ENCODE data around the gene ERP27. TPM values are rescaled to one million over a fixed set of nuclear protein-coding genes. Genes with fewer than 3 reads are reported as not detected.

The ERP27 gene
- total RNA-seq, 4 donors from 2014 or later: 0.57 to 5.5 (median 1.9) TPM; not detected in 1

GRCh38 chr12:14904854-14905253 is 33.5 kb downstream of the ERP27 start:
- no peak for DNase-seq
- Histone ChIP-seq H3K27me3 (no peaks in the 10 kb centered on the region), H3K36me3 (no peaks in the 10 kb centered on the region), H3K4me1 (peaks cover 4 to 35% (median 10%) of the 10 kb centered on the region in 3 donors), H3K27ac (peak overlapping the region; percentile 23 to 70 (median 59)), H3K9me3 (no peaks in the 10 kb centered on the region), H3K4me3 (peak overlapping the region in 1 of 4 donors; percentile 23)
- intact Hi-C loops (cut with DNase I): no loop called here
- WGBS, 2 donors: 44 to 60% methylated on average over 5 to 8 of the region's 8 CpGs
- TF ChIP-seq CTCF (IDR thresholded peaks at IDR 0.05) (no peak), POLR2A (IDR thresholded peaks at IDR 0.05) (no peak)

- Histone ChIP-seq H3K27ac (no peak overlapping the region), H3K9me3 (no peaks in the 10 kb centered on the region), H3K4me3 (no peak overlapping the region), H3K36me3 (no peaks in the 10 kb centered on the region), H3K27me3 (no peaks in the 10 kb centered on the region), H3K4me1 (peaks cover 4 to 31% (median 10%) of the 10 kb centered on the region in 3 donors)
- intact Hi-C loops (cut with DNase I): no loop called here
- TF ChIP-seq POLR2A (IDR thresholded peaks at IDR 0.05): no peak
- no peak for TF ChIP-seq CTCF (IDR thresholded peaks at IDR 0.05)
- WGBS, 2 donors: 82 to 92% methylated on average over 5 of the region's 5 CpGs
- no peak for DNase-seq
These were observed 34.8 kb downstream of the ERP27 start for GRCh38 chr12:14903386-14904098.

- Histone ChIP-seq H3K27ac (peak overlapping the region in 2 of 4 donors; percentile 3 to 22), H3K4me3 (no peak overlapping the region), H3K4me1 (peaks cover 4 to 34% (median 10%) of the 10 kb centered on the region in 3 donors), H3K9me3 (no peaks in the 10 kb centered on the region), H3K36me3 (no peaks in the 10 kb centered on the region), H3K27me3 (no peaks in the 10 kb centered on the region)
- TF ChIP-seq CTCF (IDR thresholded peaks at IDR 0.05) (no peak), POLR2A (IDR thresholded peaks at IDR 0.05) (no peak)
- WGBS, 2 donors: 51 to 71% methylated on average over 2 of the region's 2 CpGs
- no peak for DNase-seq
- intact Hi-C loops (cut with DNase I): no loop called here
These were observed 35.9 kb downstream of the ERP27 start for GRCh38 chr12:14902465-14902864.

- no peaks in the 10 kb centered on the region for H3K9me3 ChIP-seq
- no peaks in the 10 kb centered on the region for H3K36me3 ChIP-seq
- intact Hi-C loops (cut with DNase I): no loop called here
- H3K27me3 ChIP-seq: no peaks in the 10 kb centered on the region
- no peak for TF ChIP-seq CTCF (IDR thresholded peaks at IDR 0.05)
- TF ChIP-seq POLR2A (IDR thresholded peaks at IDR 0.05): no peak
- H3K27ac ChIP-seq: peak overlapping the region in 2 of 4 donors; percentile 33
- H3K4me3 ChIP-seq: no peak overlapping the region
- no peak for DNase-seq
- H3K4me1 ChIP-seq: peaks cover 9 to 44% (median 10%) of the 10 kb centered on the region in 3 donors
- WGBS, 2 donors: 57 to 88% methylated on average over 1 of the region's 1 CpG
These were observed 37.1 kb downstream of the ERP27 start for GRCh38 chr12:14901228-14901562.

- 84 to 93% methylated on average over 5 of the region's 5 CpGs for WGBS, 2 donors
- DNase-seq: no peak
- Histone ChIP-seq H3K36me3 (no peaks in the 10 kb centered on the region), H3K9me3 (no peaks in the 10 kb centered on the region), H3K4me1 (peaks cover 7 to 39% (median 9%) of the 10 kb centered on the region in 3 donors), H3K27ac (peak overlapping the region in 2 of 4 donors; percentile 33), H3K4me3 (no peak overlapping the region), H3K27me3 (no peaks in the 10 kb centered on the region)
- TF ChIP-seq CTCF (IDR thresholded peaks at IDR 0.05) (no peak), POLR2A (IDR thresholded peaks at IDR 0.05) (no peak)
- intact Hi-C loops (cut with DNase I): no loop called here
These were observed 37.7 kb downstream of the ERP27 start for GRCh38 chr12:14900521-14901227.

All from esophagus squamous epithelium (tissue), 5 donors.